Epithelial cell of esophagus (primary cell): ENCODE measurements around the gene WDR3.

Experiments used
- DNase-seq: peaks from one replicate; pipeline ENCODE4 v3.0.0; 2010; ENCODE audit warnings: low read depth
- H3K4me3 ChIP-seq: 2 replicates; pipeline ENCODE4 v1.5.1; 2011; ENCODE audit warnings: mild to moderate bottlenecking, low read length, control low read depth
- CTCF ChIP-seq: IDR thresholded peaks from 2 replicates; pipeline ENCODE4 v1.5.1; 2011; ENCODE audit warnings: low read depth, mild to moderate bottlenecking, low read length, control low read depth, inconsistent platforms; ENCODE audit not compliant: insufficient read depth; ENCODE audit errors: missing control alignments

The WDR3 gene

GRCh38 chr1:118007391-118007790, 77.9 kb downstream of the WDR3 start:
- H3K4me3 ChIP-seq: no peak overlapping the region
- DNase-seq: no peak
- TF ChIP-seq CTCF: no peak

GRCh38 chr1:118008011-118008410, 78.5 kb downstream of the WDR3 start:
- no peak for DNase-seq
- H3K4me3 ChIP-seq: no peak overlapping the region
- no peak for TF ChIP-seq CTCF

GRCh38 chr1:118012515-118013124, 83.1 kb downstream of the WDR3 start:
- no peak for TF ChIP-seq CTCF
- H3K4me3 ChIP-seq: no peak overlapping the region
- DNase-seq: no peak

GRCh38 chr1:118013336-118013735, 83.8 kb downstream of the WDR3 start:
- H3K4me3 ChIP-seq: no peak overlapping the region
- no peak for TF ChIP-seq CTCF
- DNase-seq: no peak

GRCh38 chr1:118013938-118014337, 84.4 kb downstream of the WDR3 start:
- no peak overlapping the region for H3K4me3 ChIP-seq
- DNase-seq: no peak
- TF ChIP-seq CTCF: no peak
